ENCODE results near the gene ARAP1. TPM values are rescaled to one million over a fixed set of nuclear protein-coding genes. Genes with fewer than 3 reads are reported as not detected.

ARAP1 gene
- total RNA-seq, 1 experiment from 2014 or later = 47.0 TPM

DNA sequence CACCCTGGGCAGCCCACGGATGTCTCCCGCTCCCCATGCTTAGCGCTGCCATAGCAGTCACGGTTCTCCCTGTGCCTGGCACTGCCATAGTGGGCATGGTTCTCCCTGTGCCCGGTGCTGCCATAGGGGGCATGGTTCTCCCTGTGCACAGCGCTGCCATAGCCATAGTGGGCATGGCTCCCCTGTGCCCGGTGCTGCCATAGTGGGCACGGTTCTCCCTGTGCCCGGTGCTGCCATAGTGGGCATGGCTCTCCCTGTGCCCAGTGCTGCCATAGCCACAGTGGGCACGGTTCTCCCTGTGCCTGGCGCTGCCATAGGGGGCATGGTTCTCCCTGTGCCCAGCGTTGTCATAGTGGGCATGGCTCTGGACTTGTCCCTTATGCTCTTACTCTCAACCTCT, 19.9 kb upstream of the ARAP1 start:
- BruUV-seq (replicated peaks) = no TSS peak
- CTCF ChIA-PET = interaction anchor here (0.7 to 1.6 kb wide), 3 partner anchors 18 to 47 kb away, joined by 3 to 4 read pairs (median 4); partner anchors contain the start of gene STARD10
- H3K36me3 Mint-ChIP-seq (ENCODE audit: insufficient read depth, unreplicated experiment) = no peaks in the 10 kb centered on the region
- TF ChIP-seq, protein P1, sequence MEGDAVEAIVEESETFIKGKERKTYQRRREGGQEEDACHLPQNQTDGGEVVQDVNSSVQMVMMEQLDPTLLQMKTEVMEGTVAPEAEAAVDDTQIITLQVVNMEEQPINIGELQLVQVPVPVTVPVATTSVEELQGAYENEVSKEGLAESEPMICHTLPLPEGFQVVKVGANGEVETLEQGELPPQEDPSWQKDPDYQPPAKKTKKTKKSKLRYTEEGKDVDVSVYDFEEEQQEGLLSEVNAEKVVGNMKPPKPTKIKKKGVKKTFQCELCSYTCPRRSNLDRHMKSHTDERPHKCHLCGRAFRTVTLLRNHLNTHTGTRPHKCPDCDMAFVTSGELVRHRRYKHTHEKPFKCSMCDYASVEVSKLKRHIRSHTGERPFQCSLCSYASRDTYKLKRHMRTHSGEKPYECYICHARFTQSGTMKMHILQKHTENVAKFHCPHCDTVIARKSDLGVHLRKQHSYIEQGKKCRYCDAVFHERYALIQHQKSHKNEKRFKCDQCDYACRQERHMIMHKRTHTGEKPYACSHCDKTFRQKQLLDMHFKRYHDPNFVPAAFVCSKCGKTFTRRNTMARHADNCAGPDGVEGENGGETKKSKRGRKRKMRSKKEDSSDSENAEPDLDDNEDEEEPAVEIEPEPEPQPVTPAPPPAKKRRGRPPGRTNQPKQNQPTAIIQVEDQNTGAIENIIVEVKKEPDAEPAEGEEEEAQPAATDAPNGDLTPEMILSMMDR (IDR thresholded peaks at IDR 0.05; ENCODE audit: unreplicated experiment) = no peak
- H3K27ac Mint-ChIP-seq (ENCODE audit: low read depth, unreplicated experiment) = no peak overlapping the region
- peaks cover 10% of the 10 kb centered on the region for H3K4me1 Mint-ChIP-seq (ENCODE audit: insufficient read depth, unreplicated experiment)
- H3K4me3 Mint-ChIP-seq (ENCODE audit: unreplicated experiment) = no peak overlapping the region
- intact Hi-C loops (cut with micrococcal nuclease) = no loop called here
- DNase-seq (ENCODE audit: unreplicated experiment) = no peak
- POLR2A ChIA-PET = no interaction called here
- no peaks in the 10 kb centered on the region for H3K27me3 Mint-ChIP-seq (ENCODE audit: insufficient read depth, unreplicated experiment)
- no peaks in the 10 kb centered on the region for H3K9me3 Mint-ChIP-seq (ENCODE audit: unreplicated experiment)

DNA sequence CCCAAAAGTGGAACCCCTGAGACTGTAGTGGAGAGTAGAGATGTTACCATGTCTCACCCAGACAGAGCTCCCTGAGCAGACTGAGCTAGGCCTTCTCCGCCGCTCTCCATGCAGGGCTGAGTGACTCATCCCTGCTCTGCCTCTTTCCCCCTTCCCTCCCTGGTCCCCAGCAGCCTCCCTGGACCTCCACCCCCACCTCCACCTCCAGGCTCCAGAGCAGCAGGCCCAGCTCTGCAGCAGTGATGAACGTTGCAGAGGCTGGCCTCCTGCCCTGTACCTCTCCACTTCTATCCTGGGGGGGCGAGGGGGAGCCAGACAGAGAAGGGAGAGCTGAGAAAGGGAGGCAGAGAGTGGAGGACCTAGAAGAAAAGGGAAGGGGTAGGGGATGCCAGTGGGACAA, 19.3 kb upstream of the ARAP1 start:
- Mint-ChIP-seq H3K27ac (ENCODE audit: low read depth, unreplicated experiment) (no peak overlapping the region), H3K27me3 (ENCODE audit: insufficient read depth, unreplicated experiment) (no peaks in the 10 kb centered on the region), H3K36me3 (ENCODE audit: insufficient read depth, unreplicated experiment) (no peaks in the 10 kb centered on the region), H3K4me1 (ENCODE audit: insufficient read depth, unreplicated experiment) (peaks cover 10% of the 10 kb centered on the region), H3K9me3 (ENCODE audit: unreplicated experiment) (no peaks in the 10 kb centered on the region), H3K4me3 (ENCODE audit: unreplicated experiment) (no peak overlapping the region)
- intact Hi-C loops (cut with micrococcal nuclease) = no loop called here
- DNase-seq (ENCODE audit: unreplicated experiment) = no peak
- CTCF ChIA-PET = interaction anchor here (0.6 to 1.6 kb wide), 6 partner anchors 18 to 827 kb away, joined by 3 to 6 read pairs (median 4); partner anchors contain the start of gene STARD10
- POLR2A ChIA-PET = no interaction called here
- TF ChIP-seq, protein P1 (IDR thresholded peaks at IDR 0.05; ENCODE audit: unreplicated experiment) = no peak
- no TSS peak for BruUV-seq (replicated peaks)

- Mint-ChIP-seq H3K36me3 (ENCODE audit: insufficient read depth, unreplicated experiment) (no peaks in the 10 kb centered on the region), H3K4me3 (ENCODE audit: unreplicated experiment) (no peak overlapping the region), H3K27me3 (ENCODE audit: insufficient read depth, unreplicated experiment) (no peaks in the 10 kb centered on the region), H3K9me3 (ENCODE audit: unreplicated experiment) (no peaks in the 10 kb centered on the region), H3K27ac (ENCODE audit: low read depth, unreplicated experiment) (no peak overlapping the region), H3K4me1 (ENCODE audit: insufficient read depth, unreplicated experiment) (peaks cover 10% of the 10 kb centered on the region)
- DNase-seq (ENCODE audit: unreplicated experiment) = no peak
- TF ChIP-seq, protein P1 (IDR thresholded peaks at IDR 0.05; ENCODE audit: unreplicated experiment) = no peak
- ChIA-PET POLR2A (no interaction called here), CTCF (interaction anchor here (0.8 to 1.6 kb wide), 4 partner anchors 23 to 407 kb away, joined by 3 to 5 read pairs (median 4); partner anchors contain the start of gene STARD10)
- no TSS peak for BruUV-seq (replicated peaks)
- intact Hi-C loops (cut with micrococcal nuclease) = no loop called here
Measured at GRCh38 chr11:72770799-72771198, 18.6 kb upstream of the ARAP1 start.

DNA sequence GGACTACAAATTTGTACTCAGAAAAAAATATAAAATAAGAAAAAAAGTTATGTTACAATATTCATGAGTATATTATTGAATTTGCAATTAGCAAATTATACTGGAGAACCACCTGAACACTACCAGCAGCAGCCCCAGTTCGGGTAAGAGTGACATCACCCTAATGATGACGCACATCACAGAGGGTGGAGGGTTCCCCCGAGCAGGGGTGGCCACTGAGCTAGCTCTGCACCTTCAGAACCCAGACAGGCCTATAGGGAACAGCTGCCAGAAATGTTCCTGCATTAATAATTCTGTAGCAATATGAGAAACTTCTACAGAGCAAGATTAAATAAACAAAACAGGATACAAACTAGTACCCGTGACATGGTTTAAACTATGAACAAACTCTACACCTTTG, 17.5 kb upstream of the ARAP1 start:
- CTCF ChIA-PET = no interaction called here
- H3K4me3 Mint-ChIP-seq (ENCODE audit: unreplicated experiment) = no peak overlapping the region
- no peak for DNase-seq (ENCODE audit: unreplicated experiment)
- no TSS peak for BruUV-seq (replicated peaks)
- H3K27me3 Mint-ChIP-seq (ENCODE audit: insufficient read depth, unreplicated experiment) = no peaks in the 10 kb centered on the region
- no peaks in the 10 kb centered on the region for H3K36me3 Mint-ChIP-seq (ENCODE audit: insufficient read depth, unreplicated experiment)
- H3K4me1 Mint-ChIP-seq (ENCODE audit: insufficient read depth, unreplicated experiment) = peaks cover 10% of the 10 kb centered on the region
- intact Hi-C loops (cut with micrococcal nuclease) = no loop called here
- TF ChIP-seq, protein P1 (IDR thresholded peaks at IDR 0.05; ENCODE audit: unreplicated experiment) = no peak
- H3K9me3 Mint-ChIP-seq (ENCODE audit: unreplicated experiment) = no peaks in the 10 kb centered on the region
- no peak overlapping the region for H3K27ac Mint-ChIP-seq (ENCODE audit: low read depth, unreplicated experiment)
- POLR2A ChIA-PET = interaction anchor here (0.7 to 0.8 kb wide), 2 partner anchors 12 to 42 kb away, joined by 3 read pairs; no protein-coding TSS in a partner anchor

All from MCF 10A (cell line).